Transverse colon (tissue), 4 donors: ENCODE measurements around the gene PKP3. TPM values are rescaled to one million over a fixed set of nuclear protein-coding genes. Genes with fewer than 3 reads are reported as not detected.

Experiments used
- DNase-seq: peaks from one replicate; pipeline ENCODE4 v3.0.0-alpha.2; 2019
- H3K27ac ChIP-seq, 4 donors: fragments of 200-600 bp; sonication (generic); 2 replicates each; pipeline ENCODE4 v1.5.1; 2016 to 2018; ENCODE audit warnings: inconsistent platforms in 4 of 4
- H3K27me3 ChIP-seq: fragments of 200-600 bp; sonication (generic); 2 replicates; pipeline ENCODE4 v1.5.1; 2017; ENCODE audit warnings: inconsistent platforms
- H3K36me3 ChIP-seq, 4 donors: fragments of 200-600 bp; sonication (generic); 2 replicates each; pipeline ENCODE4 v1.5.1; 2017 to 2019; ENCODE audit warnings: inconsistent platforms in 4 of 4
- H3K4me1 ChIP-seq, 4 donors: fragments of 200-600 bp; sonication (generic); 2 replicates each; pipeline ENCODE4 v1.5.1; 2017 to 2020; ENCODE audit warnings: inconsistent platforms in 4 of 4
- H3K4me3 ChIP-seq, 4 donors: fragments of 200-600 bp; sonication (generic); 1 replicate in 1 of 4; 2 replicates in 3 of 4; pipeline versions ENCODE4 v1.5.1 to v1.6.1; 2017 to 2019; ENCODE audit warnings: inconsistent platforms in 4 of 4
- H3K9me3 ChIP-seq, 2 donors: fragments of 200-600 bp; sonication (generic); 2 replicates each; pipeline ENCODE4 v1.5.1; 2017 to 2019; ENCODE audit warnings: inconsistent platforms in 2 of 2
- EP300 ChIP-seq: sonication (generic); formaldehyde crosslinking; IDR thresholded peaks from one replicate; pipeline ENCODE4 v1.6.1; 2017; ENCODE audit warnings: antibody characterized with exemption, low read depth
- POLR2A ChIP-seq: fragments of 450-650 bp; IDR thresholded peaks from one replicate; pipeline ENCODE4 v1.6.1; 2016; ENCODE audit warnings: antibody characterized with exemption, mild to moderate bottlenecking, moderate library complexity
- POLR2AphosphoS5 ChIP-seq, 3 donors: sonication (generic); formaldehyde crosslinking; IDR thresholded peaks; one replicate each; pipeline ENCODE4 v1.6.1; 2016; ENCODE audit warnings: antibody characterized with exemption in 3 of 3
- WGBS, 2 donors: methylation state at CpG; one replicate each; pipeline ENCODE4 v1.1.5; 2018; ENCODE audit warnings: low coverage in 1 of 2; 5-methylcytosine and 5-hydroxymethylcytosine counted together
- in situ Hi-C, 4 donors: fragments of 200-750 bp; cut with MboI; loops; one replicate each; pipeline versions ENCODE4 v1.15.0 to v1.15.1; 2017; ENCODE audit warnings: low sequenced_read_pairs in 3 of 4, low pct_ligation_motif_present in 1 of 4, low pct_unique_long_range_greater_than_20kb in 1 of 4
- intact Hi-C: fragments of 100-400 bp; cut with DNase I; formaldehyde crosslinking; loops from one replicate; pipeline ENCODE4 v1.15.1; 2023; ENCODE audit warnings: low total_unique reads
- total RNA-seq, 4 donors: library from RNA; depleted of rRNA; stranded (reverse); fragments of >200 nt; gene quantifications; one replicate each; pipeline ENCODE4 v1.1.0, GENCODE V29; 2016
- TF ChIP-seq, protein P1 (sequence below), 5 experiments: fragments of 200-600 bp in 3 of 5; fragments of 450-650 bp in 2 of 5; sonication (generic) in 3 of 5; IDR thresholded peaks; 1 replicate in 2 of 5; 2 replicates in 3 of 5; pipeline ENCODE4 v1.5.1; 2016 to 2017; ENCODE audit warnings: antibody characterized with exemption in 5 of 5, inconsistent platforms in 3 of 5, mild to moderate bottlenecking in 2 of 5, moderate library complexity in 1 of 5

The PKP3 gene
- total RNA-seq, 4 donors from 2014 or later, result 159 to 359 (median 200) TPM

DNA sequence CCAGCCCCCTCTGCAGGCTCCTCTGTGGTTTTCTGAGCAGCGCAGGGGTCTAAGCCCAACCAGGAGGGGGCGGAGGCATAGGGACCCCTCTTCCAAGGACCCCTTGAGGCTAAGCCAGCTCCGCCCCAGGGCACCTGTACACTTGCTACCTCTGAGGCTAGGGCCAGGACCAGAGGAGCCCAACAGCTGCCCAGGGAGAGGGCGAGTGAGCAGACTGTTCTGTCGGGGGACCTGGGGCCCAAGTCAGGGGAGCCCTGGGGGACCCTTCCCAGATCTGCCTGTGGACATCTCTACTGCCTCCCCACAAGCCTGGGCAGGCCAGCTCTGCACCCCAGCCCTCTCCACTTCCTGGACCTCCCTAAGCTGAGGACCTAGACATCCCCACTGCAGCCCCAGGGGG lies 23.0 kb upstream of the PKP3 start:
- Histone ChIP-seq H3K9me3 (no peaks in the 10 kb centered on the region), H3K4me1 (peaks cover 0 to 10% (median 8%) of the 10 kb centered on the region in 4 donors), H3K36me3 (no peaks in the 10 kb centered on the region), H3K27me3 (peaks cover 43% of the 10 kb centered on the region), H3K4me3 (no peak overlapping the region), H3K27ac (no peak overlapping the region)
- intact Hi-C loops (loop anchor here (10.0 kb wide), 1 partner anchor 74 kb away; the partner anchor contains the start of gene ANO9), in situ Hi-C loops (no loop called here)
- no peak for DNase-seq
- 88% methylated on average over 5 of the region's 5 CpGs; no CpG with 5 or more reads in 1 of the 2 donors for WGBS, 2 donors
- TF ChIP-seq EP300 (no peak), POLR2AphosphoS5 (IDR thresholded peaks at IDR 0.05) (no peak), POLR2A (no peak)
- TF ChIP-seq, protein P1, sequence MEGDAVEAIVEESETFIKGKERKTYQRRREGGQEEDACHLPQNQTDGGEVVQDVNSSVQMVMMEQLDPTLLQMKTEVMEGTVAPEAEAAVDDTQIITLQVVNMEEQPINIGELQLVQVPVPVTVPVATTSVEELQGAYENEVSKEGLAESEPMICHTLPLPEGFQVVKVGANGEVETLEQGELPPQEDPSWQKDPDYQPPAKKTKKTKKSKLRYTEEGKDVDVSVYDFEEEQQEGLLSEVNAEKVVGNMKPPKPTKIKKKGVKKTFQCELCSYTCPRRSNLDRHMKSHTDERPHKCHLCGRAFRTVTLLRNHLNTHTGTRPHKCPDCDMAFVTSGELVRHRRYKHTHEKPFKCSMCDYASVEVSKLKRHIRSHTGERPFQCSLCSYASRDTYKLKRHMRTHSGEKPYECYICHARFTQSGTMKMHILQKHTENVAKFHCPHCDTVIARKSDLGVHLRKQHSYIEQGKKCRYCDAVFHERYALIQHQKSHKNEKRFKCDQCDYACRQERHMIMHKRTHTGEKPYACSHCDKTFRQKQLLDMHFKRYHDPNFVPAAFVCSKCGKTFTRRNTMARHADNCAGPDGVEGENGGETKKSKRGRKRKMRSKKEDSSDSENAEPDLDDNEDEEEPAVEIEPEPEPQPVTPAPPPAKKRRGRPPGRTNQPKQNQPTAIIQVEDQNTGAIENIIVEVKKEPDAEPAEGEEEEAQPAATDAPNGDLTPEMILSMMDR (IDR thresholded peaks at IDR 0.05), result no peak

- Histone ChIP-seq H3K36me3 (no peaks in the 10 kb centered on the region), H3K9me3 (no peaks in the 10 kb centered on the region), H3K27me3 (peaks cover 36% of the 10 kb centered on the region), H3K27ac (no peak overlapping the region), H3K4me1 (peaks cover 0 to 10% (median 8%) of the 10 kb centered on the region in 4 donors), H3K4me3 (no peak overlapping the region)
- no peak for DNase-seq
- in situ Hi-C loops, result no loop called here
- intact Hi-C loops, result loop anchor here (10.0 kb wide), 1 partner anchor 73 kb away; the partner anchor contains the start of gene ANO9
- TF ChIP-seq EP300, result no peak
- no peak for TF ChIP-seq POLR2A
- TF ChIP-seq, protein P1 (IDR thresholded peaks at IDR 0.05), result no peak
- no peak for TF ChIP-seq POLR2AphosphoS5 (IDR thresholded peaks at IDR 0.05)
- 84 to 100% methylated on average over 1 to 19 of the region's 19 CpGs for WGBS, 2 donors
Measured at GRCh38 chr11:371716-372590, 22.1 kb upstream of the PKP3 start.

DNA sequence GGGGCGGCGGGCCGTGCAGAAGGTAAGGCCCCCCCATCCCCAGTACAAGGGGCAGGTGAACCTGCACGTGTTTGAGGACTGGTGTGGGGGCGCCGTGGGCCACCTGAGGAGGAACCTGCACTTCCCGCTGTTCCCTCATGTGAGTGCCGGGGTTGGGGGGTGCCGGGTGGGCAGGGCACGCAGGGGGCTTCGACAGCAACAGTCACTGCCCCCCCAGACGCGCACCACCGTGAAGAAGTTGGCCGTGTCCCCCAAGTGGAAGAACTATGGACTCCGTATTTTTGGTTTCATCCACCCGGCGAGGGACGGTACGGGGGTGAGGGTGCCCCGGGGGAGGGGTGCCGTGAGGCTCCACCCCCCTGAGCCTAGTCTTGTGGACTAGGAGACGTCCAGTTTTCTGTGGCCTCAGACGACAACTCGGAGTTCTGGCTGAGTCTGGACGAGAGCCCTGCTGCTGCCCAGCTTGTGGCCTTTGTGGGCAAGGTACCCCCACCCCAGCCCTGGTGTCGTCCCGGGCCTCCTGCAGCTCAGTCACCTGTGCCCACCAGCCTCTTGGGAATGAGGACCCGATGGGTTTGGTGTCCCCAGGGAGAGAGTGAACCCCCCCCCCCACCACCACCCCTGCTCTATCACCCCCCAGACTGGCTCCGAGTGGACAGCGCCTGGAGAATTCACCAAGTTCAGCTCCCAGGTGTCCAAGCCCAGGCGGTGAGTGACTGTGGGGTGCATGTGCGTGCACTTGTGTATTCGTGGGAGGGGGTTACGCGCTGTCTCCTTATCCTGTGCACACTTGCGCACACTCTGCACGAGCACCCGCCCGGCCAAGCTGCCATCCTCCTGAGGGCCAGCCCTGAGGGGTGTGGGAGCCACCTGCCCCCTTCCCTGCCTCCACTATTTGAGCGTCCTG lies 20.9 kb upstream of the PKP3 start:
- H3K4me3 ChIP-seq, result no peak overlapping the region
- intact Hi-C loops, result loop anchor here (10.0 kb wide), 1 partner anchor 72 kb away; the partner anchor contains the start of gene ANO9
- no peak for TF ChIP-seq POLR2AphosphoS5 (IDR thresholded peaks at IDR 0.05)
- TF ChIP-seq, protein P1 (IDR thresholded peaks at IDR 0.05), result no peak
- no peak for TF ChIP-seq POLR2A
- no peak for TF ChIP-seq EP300
- H3K4me1 ChIP-seq, result peaks cover 0 to 9% (median 8%) of the 10 kb centered on the region in 4 donors
- WGBS, 2 donors, result 40 to 83% methylated on average over 1 to 34 of the region's 41 CpGs
- H3K9me3 ChIP-seq, result no peaks in the 10 kb centered on the region
- in situ Hi-C loops, result no loop called here
- H3K36me3 ChIP-seq, result no peaks in the 10 kb centered on the region
- H3K27me3 ChIP-seq, result peaks cover 25% of the 10 kb centered on the region
- H3K27ac ChIP-seq, result no peak overlapping the region
- no peak for DNase-seq
